ENCODE data around the gene IFT88. TPM values are rescaled to one million over a fixed set of nuclear protein-coding genes. Genes with fewer than 3 reads are reported as not detected.

Gene IFT88
- total RNA-seq, 2 donors from 2014 or later = 11.8 to 12.0 TPM

GRCh38 chr13:20709369-20709768 lies 142.4 kb downstream of the IFT88 start:
- no peaks in the 10 kb centered on the region for H3K36me3 ChIP-seq
- no peak overlapping the region for H3K27ac ChIP-seq
- TF ChIP-seq, protein P1, sequence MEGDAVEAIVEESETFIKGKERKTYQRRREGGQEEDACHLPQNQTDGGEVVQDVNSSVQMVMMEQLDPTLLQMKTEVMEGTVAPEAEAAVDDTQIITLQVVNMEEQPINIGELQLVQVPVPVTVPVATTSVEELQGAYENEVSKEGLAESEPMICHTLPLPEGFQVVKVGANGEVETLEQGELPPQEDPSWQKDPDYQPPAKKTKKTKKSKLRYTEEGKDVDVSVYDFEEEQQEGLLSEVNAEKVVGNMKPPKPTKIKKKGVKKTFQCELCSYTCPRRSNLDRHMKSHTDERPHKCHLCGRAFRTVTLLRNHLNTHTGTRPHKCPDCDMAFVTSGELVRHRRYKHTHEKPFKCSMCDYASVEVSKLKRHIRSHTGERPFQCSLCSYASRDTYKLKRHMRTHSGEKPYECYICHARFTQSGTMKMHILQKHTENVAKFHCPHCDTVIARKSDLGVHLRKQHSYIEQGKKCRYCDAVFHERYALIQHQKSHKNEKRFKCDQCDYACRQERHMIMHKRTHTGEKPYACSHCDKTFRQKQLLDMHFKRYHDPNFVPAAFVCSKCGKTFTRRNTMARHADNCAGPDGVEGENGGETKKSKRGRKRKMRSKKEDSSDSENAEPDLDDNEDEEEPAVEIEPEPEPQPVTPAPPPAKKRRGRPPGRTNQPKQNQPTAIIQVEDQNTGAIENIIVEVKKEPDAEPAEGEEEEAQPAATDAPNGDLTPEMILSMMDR (IDR thresholded peaks at IDR 0.05) = no peak
- DNase-seq = no peak
- H3K9me3 ChIP-seq = no peaks in the 10 kb centered on the region
- no peaks in the 10 kb centered on the region for H3K27me3 ChIP-seq
- H3K9ac ChIP-seq (ENCODE audit: low read depth in 2 of 2, low read length in 2 of 2) = no peak overlapping the region
- intact Hi-C loops (cut with DNase I) = no loop called here
- no peak overlapping the region for H3K4me3 ChIP-seq
- no peaks in the 10 kb centered on the region for H3K4me1 ChIP-seq

GRCh38 chr13:20709782-20710181 lies 142.8 kb downstream of the IFT88 start:
- no peaks in the 10 kb centered on the region for H3K9me3 ChIP-seq
- no peak overlapping the region for H3K27ac ChIP-seq
- no peaks in the 10 kb centered on the region for H3K27me3 ChIP-seq
- no peaks in the 10 kb centered on the region for H3K36me3 ChIP-seq
- intact Hi-C loops (cut with DNase I) = loop anchor here (5.0 kb wide), 2 partner anchors 123 to 217 kb away; no protein-coding TSS in a partner anchor
- H3K9ac ChIP-seq (ENCODE audit: low read depth in 2 of 2, low read length in 2 of 2) = no peak overlapping the region
- TF ChIP-seq, protein P1 (IDR thresholded peaks at IDR 0.05) = no peak
- no peak overlapping the region for H3K4me3 ChIP-seq
- DNase-seq = no peak
- no peaks in the 10 kb centered on the region for H3K4me1 ChIP-seq

DNA sequence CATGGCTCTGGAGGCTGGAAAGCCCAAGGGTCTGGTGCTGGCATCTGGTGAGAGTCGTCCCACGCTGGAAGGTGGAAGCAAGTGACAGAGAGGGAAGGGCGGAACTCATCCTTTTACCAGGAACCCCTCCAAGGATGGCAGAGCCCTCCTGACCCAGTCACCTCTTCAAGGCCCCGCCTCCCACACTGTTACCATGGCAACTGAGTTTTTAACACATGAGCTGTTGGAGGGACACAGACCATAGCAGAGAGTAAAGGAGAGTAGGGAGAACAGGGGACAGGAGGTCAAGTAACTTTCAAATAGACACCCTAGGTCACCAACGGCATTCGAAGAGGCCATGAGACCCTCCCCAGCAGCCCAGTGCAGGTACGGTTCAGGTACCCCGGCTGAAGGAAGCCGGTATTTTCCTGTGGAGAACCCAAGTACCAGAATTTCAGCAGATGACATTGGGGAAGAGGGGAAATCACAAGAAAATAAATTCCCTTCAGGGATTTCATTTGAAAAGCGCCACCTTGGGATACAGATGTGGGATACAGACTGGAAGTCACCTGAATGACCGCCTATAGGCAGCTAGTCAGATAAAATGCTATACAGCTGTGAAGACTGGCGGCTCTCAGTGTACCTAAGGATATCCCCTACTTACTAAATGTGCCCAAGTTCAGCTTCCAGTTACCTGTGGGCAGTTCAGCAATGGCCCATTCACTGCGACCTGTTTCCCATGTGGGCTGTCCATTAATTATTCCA lies 144.5 kb downstream of the IFT88 start:
- no peaks in the 10 kb centered on the region for H3K27me3 ChIP-seq
- H3K4me3 ChIP-seq = no peak overlapping the region
- no peaks in the 10 kb centered on the region for H3K9me3 ChIP-seq
- H3K9ac ChIP-seq (ENCODE audit: low read depth in 2 of 2, low read length in 2 of 2) = no peak overlapping the region
- H3K4me1 ChIP-seq = no peaks in the 10 kb centered on the region
- TF ChIP-seq, protein P1 (IDR thresholded peaks at IDR 0.05) = no peak
- DNase-seq = no peak
- H3K27ac ChIP-seq = no peak overlapping the region
- no peaks in the 10 kb centered on the region for H3K36me3 ChIP-seq
- intact Hi-C loops (cut with DNase I) = loop anchor here (2.0 to 5.0 kb wide), 3 partner anchors 121 to 219 kb away; no protein-coding TSS in a partner anchor

DNA sequence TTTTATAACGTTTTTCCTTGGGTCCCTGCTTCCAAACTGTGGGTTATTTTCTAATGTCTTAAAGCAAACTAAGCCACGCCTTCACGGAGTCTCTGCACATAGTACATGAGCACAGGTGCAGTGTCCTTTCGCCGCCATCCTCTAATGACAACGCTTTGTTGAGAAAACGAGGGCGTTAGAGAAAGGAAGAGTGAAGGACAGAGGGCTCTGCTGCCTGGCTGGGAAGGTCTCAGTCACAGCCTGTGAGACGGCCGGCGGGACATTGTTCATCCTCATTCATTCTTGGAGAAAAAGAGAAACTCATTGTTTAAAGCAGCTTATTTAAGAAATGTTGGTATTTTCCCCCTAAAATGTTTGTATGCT lies 146.0 kb downstream of the IFT88 start:
- H3K27me3 ChIP-seq = no peaks in the 10 kb centered on the region
- no peak overlapping the region for H3K9ac ChIP-seq (ENCODE audit: low read depth in 2 of 2, low read length in 2 of 2)
- H3K36me3 ChIP-seq = no peaks in the 10 kb centered on the region
- H3K9me3 ChIP-seq = no peaks in the 10 kb centered on the region
- H3K27ac ChIP-seq = no peak overlapping the region
- intact Hi-C loops (cut with DNase I) = loop anchor here (2.0 to 5.0 kb wide), 3 partner anchors 119 to 221 kb away; no protein-coding TSS in a partner anchor
- no peaks in the 10 kb centered on the region for H3K4me1 ChIP-seq
- no peak overlapping the region for H3K4me3 ChIP-seq
- TF ChIP-seq, protein P1 (IDR thresholded peaks at IDR 0.05) = no peak
- DNase-seq = no peak

DNA sequence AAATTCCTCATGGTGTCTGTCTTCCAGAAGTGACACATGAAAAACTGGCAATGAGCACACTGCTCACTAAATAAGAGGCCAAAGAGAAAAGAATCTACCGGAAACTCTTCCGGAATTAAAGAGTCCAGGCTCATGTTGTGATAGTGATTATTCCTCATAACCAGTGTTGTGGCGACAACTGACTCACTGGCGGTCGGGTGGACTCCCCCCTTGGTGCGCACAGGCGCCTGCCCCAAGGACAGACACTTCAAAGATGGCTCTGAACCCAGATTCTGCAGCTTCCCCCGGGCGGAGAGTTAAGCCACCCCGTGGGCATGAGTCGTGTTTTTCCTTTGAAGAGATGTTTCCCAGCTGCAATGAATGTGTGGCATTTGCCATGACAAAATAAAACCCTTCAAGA lies 146.8 kb downstream of the IFT88 start:
- intact Hi-C loops (cut with DNase I) = loop anchor here (2.0 to 5.0 kb wide), 3 partner anchors 119 to 221 kb away; no protein-coding TSS in a partner anchor
- Histone ChIP-seq H3K9ac (ENCODE audit: low read depth in 2 of 2, low read length in 2 of 2) (no peak overlapping the region), H3K36me3 (no peaks in the 10 kb centered on the region), H3K27me3 (no peaks in the 10 kb centered on the region), H3K4me3 (no peak overlapping the region), H3K27ac (no peak overlapping the region), H3K4me1 (no peaks in the 10 kb centered on the region), H3K9me3 (no peaks in the 10 kb centered on the region)
- DNase-seq = no peak
- TF ChIP-seq, protein P1 (IDR thresholded peaks at IDR 0.05) = no peak

All from colonic mucosa (tissue), 4 donors.